Measurements from ENCODE around the gene TEX29. TPM values are rescaled to one million over a fixed set of nuclear protein-coding genes. Genes with fewer than 3 reads are reported as not detected.

TEX29 gene
- total RNA-seq, 1 experiment from 2014 or later, result not detected

DNA sequence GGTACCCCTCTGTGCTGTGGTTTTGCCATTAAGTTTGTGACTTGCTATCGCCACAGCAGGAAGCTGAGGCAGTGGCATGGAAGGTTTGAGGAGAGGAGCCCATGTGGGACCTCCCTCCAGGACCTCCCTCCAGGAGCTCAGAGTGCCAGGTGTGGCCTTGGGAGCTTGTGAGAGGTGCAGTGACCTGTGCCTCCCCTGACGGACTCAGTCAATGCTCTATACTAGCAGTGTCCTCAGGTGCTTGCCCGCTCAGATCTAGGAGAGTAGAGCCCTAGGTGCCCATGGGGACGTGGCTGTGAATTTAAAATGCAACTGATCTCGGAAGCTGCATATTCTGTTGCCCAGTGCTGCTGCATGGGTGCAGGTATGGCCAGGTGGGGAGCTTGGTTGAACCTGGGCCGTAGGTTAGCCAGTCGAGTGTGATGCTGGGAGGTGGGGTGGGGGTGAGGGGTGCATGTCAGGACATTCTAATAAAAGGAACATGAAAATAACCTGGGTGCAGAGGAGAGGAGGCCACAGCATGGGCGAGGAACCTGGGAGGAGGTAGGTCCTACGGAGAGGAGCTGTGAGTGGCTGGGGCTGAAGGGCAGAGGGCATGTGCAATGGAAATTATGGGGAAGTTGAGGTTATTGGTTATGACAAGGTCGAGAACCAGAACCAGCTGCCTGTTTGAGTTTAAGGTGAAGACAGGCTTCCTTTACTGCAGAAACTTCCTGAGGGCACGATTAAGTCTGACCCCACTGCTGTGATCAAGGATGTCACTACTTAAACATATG, 41.6 kb downstream of the TEX29 start:
- no peak overlapping the region for H3K27ac ChIP-seq (ENCODE audit: low read length)
- ChIA-PET CTCF (interaction anchor here (0.5 kb wide), 1 partner anchor 23 kb away, joined by 7 read pairs; no protein-coding TSS in a partner anchor), POLR2A (no interaction called here)
- in situ Hi-C loops (cut with HindIII; ENCODE audit: low pct_unique_long_range_greater_than_20kb, low sequenced_read_pairs) (no loop called here), intact Hi-C loops (cut with micrococcal nuclease; ENCODE audit: unreplicated experiment) (no loop called here)
- H3K9me3 ChIP-seq (ENCODE audit: control insufficient read depth, insufficient read depth, low read depth, low read length), result no peaks in the 10 kb centered on the region
- H3K27me3 ChIP-seq (ENCODE audit: control insufficient read depth, insufficient read depth, low read length), result no peaks in the 10 kb centered on the region; the same call in 1 of the 2 replicates
- no TSS peak for BruUV-seq (replicated peaks)
- ATAC-seq (no peak), DNase-seq (ENCODE audit: low read depth, low spot score) (no peak)
- no peaks in the 10 kb centered on the region for H3K4me1 ChIP-seq (ENCODE audit: control insufficient read depth, insufficient read depth, low read length)
- H3K36me3 ChIP-seq (ENCODE audit: control insufficient read depth, insufficient read depth, low read length), result no peaks in the 10 kb centered on the region
- no peak for TF ChIP-seq CTCF (IDR thresholded peaks at IDR 0.05)
- no peak for TF ChIP-seq POLR2AphosphoS5 (IDR thresholded peaks at IDR 0.05; ENCODE audit: low read depth, low read length)
- TF ChIP-seq SIN3A (IDR thresholded peaks at IDR 0.05; ENCODE audit: borderline replicate concordance, insufficient read depth, low read depth, low read length), result no peak
- no peak for TF ChIP-seq TCF7L2 (IDR thresholded peaks at IDR 0.05; ENCODE audit: low read depth, low read length)
- TF ChIP-seq, protein P1, sequence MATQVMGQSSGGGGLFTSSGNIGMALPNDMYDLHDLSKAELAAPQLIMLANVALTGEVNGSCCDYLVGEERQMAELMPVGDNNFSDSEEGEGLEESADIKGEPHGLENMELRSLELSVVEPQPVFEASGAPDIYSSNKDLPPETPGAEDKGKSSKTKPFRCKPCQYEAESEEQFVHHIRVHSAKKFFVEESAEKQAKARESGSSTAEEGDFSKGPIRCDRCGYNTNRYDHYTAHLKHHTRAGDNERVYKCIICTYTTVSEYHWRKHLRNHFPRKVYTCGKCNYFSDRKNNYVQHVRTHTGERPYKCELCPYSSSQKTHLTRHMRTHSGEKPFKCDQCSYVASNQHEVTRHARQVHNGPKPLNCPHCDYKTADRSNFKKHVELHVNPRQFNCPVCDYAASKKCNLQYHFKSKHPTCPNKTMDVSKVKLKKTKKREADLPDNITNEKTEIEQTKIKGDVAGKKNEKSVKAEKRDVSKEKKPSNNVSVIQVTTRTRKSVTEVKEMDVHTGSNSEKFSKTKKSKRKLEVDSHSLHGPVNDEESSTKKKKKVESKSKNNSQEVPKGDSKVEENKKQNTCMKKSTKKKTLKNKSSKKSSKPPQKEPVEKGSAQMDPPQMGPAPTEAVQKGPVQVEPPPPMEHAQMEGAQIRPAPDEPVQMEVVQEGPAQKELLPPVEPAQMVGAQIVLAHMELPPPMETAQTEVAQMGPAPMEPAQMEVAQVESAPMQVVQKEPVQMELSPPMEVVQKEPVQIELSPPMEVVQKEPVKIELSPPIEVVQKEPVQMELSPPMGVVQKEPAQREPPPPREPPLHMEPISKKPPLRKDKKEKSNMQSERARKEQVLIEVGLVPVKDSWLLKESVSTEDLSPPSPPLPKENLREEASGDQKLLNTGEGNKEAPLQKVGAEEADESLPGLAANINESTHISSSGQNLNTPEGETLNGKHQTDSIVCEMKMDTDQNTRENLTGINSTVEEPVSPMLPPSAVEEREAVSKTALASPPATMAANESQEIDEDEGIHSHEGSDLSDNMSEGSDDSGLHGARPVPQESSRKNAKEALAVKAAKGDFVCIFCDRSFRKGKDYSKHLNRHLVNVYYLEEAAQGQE (IDR thresholded peaks at IDR 0.05; ENCODE audit: insufficient read depth in 1 of 2, low read depth in 2 of 2, low read length in 1 of 2), result no peak
- no peak overlapping the region for H3K4me3 ChIP-seq (ENCODE audit: low read depth in 2 of 2, low read length in 2 of 2)

GRCh38 chr13:111363121-111363520, 42.7 kb downstream of the TEX29 start:
- Histone ChIP-seq H3K4me3 (ENCODE audit: low read depth in 2 of 2, low read length in 2 of 2) (no peak overlapping the region), H3K36me3 (ENCODE audit: control insufficient read depth, insufficient read depth, low read length) (no peaks in the 10 kb centered on the region), H3K4me1 (ENCODE audit: control insufficient read depth, insufficient read depth, low read length) (no peaks in the 10 kb centered on the region), H3K9me3 (ENCODE audit: control insufficient read depth, insufficient read depth, low read depth, low read length) (no peaks in the 10 kb centered on the region), H3K27me3 (ENCODE audit: control insufficient read depth, insufficient read depth, low read length) (no peaks in the 10 kb centered on the region), H3K27ac (ENCODE audit: low read length) (no peak overlapping the region)
- BruUV-seq (replicated peaks), result no TSS peak
- CTCF ChIA-PET, result no interaction called here
- ATAC-seq, result no peak
- TF ChIP-seq SIN3A (IDR thresholded peaks at IDR 0.05; ENCODE audit: borderline replicate concordance, insufficient read depth, low read depth, low read length), result no peak
- TF ChIP-seq, protein P1 (IDR thresholded peaks at IDR 0.05; ENCODE audit: insufficient read depth in 1 of 2, low read depth in 2 of 2, low read length in 1 of 2), result no peak
- POLR2A ChIA-PET, result no interaction called here
- intact Hi-C loops (cut with micrococcal nuclease; ENCODE audit: unreplicated experiment), result no loop called here
- DNase-seq (ENCODE audit: low read depth, low spot score), result no peak
- in situ Hi-C loops (cut with HindIII; ENCODE audit: low pct_unique_long_range_greater_than_20kb, low sequenced_read_pairs), result no loop called here
